K562 (cell line): ENCODE measurements around the gene CENPE. TPM values are rescaled to one million over a fixed set of nuclear protein-coding genes. Genes with fewer than 3 reads are reported as not detected.

Experiments used
- ATAC-seq: fragments of 200-7000 bp; cut with Tn5 transposase; 3 replicates; pipeline ENCODE4 v1.9.1; 2020; ENCODE audit warnings: moderate library complexity
- BruUV-seq: library from RNA; stranded (reverse); fragments of 400-500 nt; replicated peaks from 2 replicates; lab custom pipeline; 2021; lab: Mats Ljungman, UMichigan
- CTCF ChIA-PET: fragments of 300-600 bp; formaldehyde crosslinking; extraction: SDS; loops from one replicate; lab custom pipeline; 2021; ENCODE audit warnings: low intra/inter-chr PET ratio; lab: Yijun Ruan, JAX
- POLR2A ChIA-PET: fragments of 300-600, 350-650 bp; sonication (Branson Sonifier 250); formaldehyde crosslinking; extraction: SDS; loops from one replicate; lab custom pipeline; 2021; ENCODE audit warnings: antibody characterized with exemption, inconsistent platforms; lab: Yijun Ruan, JAX
- DNase-seq, 4 experiments: peaks; one replicate each; pipeline versions ENCODE4 v3.0.0 to v3.0.0-alpha.2; 2011 to 2018; ENCODE audit warnings: low spot score in 3 of 4, mixed read lengths in 3 of 4; ENCODE audit errors: extremely low read depth in 1 of 4
- FAIRE-seq: peaks from 2 replicates; lab custom pipeline; 2011; peaks lifted over from hg19 to GRCh38; lab: Jason Lieb, UNC
- H2AFZ ChIP-seq: 2 replicates; pipeline ENCODE4 v1.6.0; 2011; ENCODE audit warnings: low read depth, low read length, control low read depth, inconsistent platforms
- H3K27ac ChIP-seq: fragments of 200-600 bp; 3 replicates; pipeline ENCODE4 v1.8.0; 2011; ENCODE audit warnings: low read depth, mild to moderate bottlenecking, control low read depth, inconsistent platforms, low read length, moderate library complexity, mixed read lengths; ENCODE audit errors: extremely low read depth
- H3K27me3 ChIP-seq, 2 experiments: fragments of 300-600 bp in 1 of 2; 2 replicates in 1 of 2; 3 replicates in 1 of 2; pipeline versions ENCODE4 v1.6.0 to v1.8.0; 2011; ENCODE audit warnings: inconsistent platforms in 2 of 2, low read length in 2 of 2, mild to moderate bottlenecking in 1 of 2, mixed read lengths in 1 of 2, moderate library complexity in 1 of 2; ENCODE audit not compliant: control insufficient read depth in 2 of 2, insufficient read depth in 2 of 2
- H3K36me3 ChIP-seq: fragments of 300-600 bp; 3 replicates; pipeline ENCODE4 v1.8.0; 2011; ENCODE audit warnings: mild to moderate bottlenecking, low read length, inconsistent platforms; ENCODE audit not compliant: control insufficient read depth, insufficient read depth
- H3K4me1 ChIP-seq, 2 experiments: fragments of 200-600 bp in 1 of 2; replicated peaks in 1 of 2; 2 replicates in 1 of 2; 3 replicates in 1 of 2; pipeline versions ENCODE4 v1.5.1 to v1.8.0; 2011; ENCODE audit warnings: inconsistent platforms in 2 of 2, low read length in 2 of 2, mild to moderate bottlenecking in 1 of 2, mixed read lengths in 1 of 2, moderate library complexity in 1 of 2; ENCODE audit not compliant: control insufficient read depth in 2 of 2, insufficient read depth in 2 of 2
- H3K4me2 ChIP-seq: 2 replicates; pipeline ENCODE4 v1.6.1; 2011; ENCODE audit warnings: low read length, control low read depth, inconsistent platforms, mixed read lengths; ENCODE audit not compliant: insufficient read depth
- H3K4me3 ChIP-seq: fragments of 200-600 bp; sonication (generic), shearing (Covaris generic); 2 replicates; pipeline ENCODE4 v1.5.1; 2016; ENCODE audit warnings: control low read depth, inconsistent platforms
- H3K79me2 ChIP-seq: fragments of 200-600 bp; 3 replicates; pipeline ENCODE4 v1.8.0; 2011; ENCODE audit warnings: low read length, inconsistent platforms; ENCODE audit not compliant: control insufficient read depth, insufficient read depth
- H3K9ac ChIP-seq, 2 experiments: 2 replicates each; pipeline versions ENCODE4 v1.6.0 to v1.6.1; 2011; ENCODE audit warnings: low read depth in 2 of 2, low read length in 2 of 2, control low read depth in 1 of 2, inconsistent platforms in 1 of 2, mild to moderate bottlenecking in 1 of 2, mixed read lengths in 1 of 2; ENCODE audit not compliant: insufficient read depth in 1 of 2
- H3K9me1 ChIP-seq: one replicate; pipeline ENCODE4 v1.6.0; 2011; ENCODE audit warnings: inconsistent platforms, mild to moderate bottlenecking, low read length, moderate library complexity; ENCODE audit not compliant: control insufficient read depth, insufficient read depth
- H3K9me3 ChIP-seq: replicated peaks from 2 replicates; pipeline ENCODE4 v1.5.1; 2011; ENCODE audit warnings: low read depth, low read length, inconsistent platforms; ENCODE audit not compliant: control insufficient read depth, insufficient read depth
- H4K20me1 ChIP-seq: replicated peaks from 2 replicates; pipeline ENCODE4 v1.6.1; 2011; ENCODE audit warnings: low read length, inconsistent platforms, mixed read lengths; ENCODE audit not compliant: control insufficient read depth, insufficient read depth
- BRCA1 ChIP-seq, 2 experiments: fragments of 450-650 bp in 1 of 2; sonication (generic) in 1 of 2; formaldehyde crosslinking in 1 of 2; IDR thresholded peaks; 2 replicates each; pipeline versions ENCODE4 v1.5.0 to v1.6.1; 2017 to 2020; ENCODE audit warnings: mild to moderate bottlenecking in 1 of 2, missing genetic modification reagents in 1 of 2
- CHD4 ChIP-seq: fragments of 200-600 bp; sonication (generic); IDR thresholded peaks from 3 replicates; pipeline ENCODE4 v1.6.1; 2012; ENCODE audit warnings: low read depth, mild to moderate bottlenecking, mixed read lengths, low read length, inconsistent platforms; ENCODE audit not compliant: insufficient read depth, insufficient replicate concordance, poor library complexity, severe bottlenecking
- CTBP1 ChIP-seq: fragments of 450-650 bp; IDR thresholded peaks from 2 replicates; pipeline ENCODE4 v1.6.1; 2016; ENCODE audit warnings: borderline replicate concordance
- CUX1 ChIP-seq: fragments of 200-800 bp; sonication (Bioruptor generic); IDR thresholded peaks from 2 replicates; pipeline ENCODE4 v1.6.1; 2016; ENCODE audit warnings: missing genetic modification characterization, missing compliant biosample characterization
- DNMT1 ChIP-seq: fragments of 450-650 bp; IDR thresholded peaks from 2 replicates; pipeline ENCODE4 v1.6.1; 2016; ENCODE audit warnings: antibody characterized with exemption, mild to moderate bottlenecking
- DPF2 ChIP-seq: fragments of 450-650 bp; IDR thresholded peaks from 2 replicates; pipeline ENCODE4 v1.6.1; 2016
- E2F1 ChIP-seq: sonication (generic); formaldehyde crosslinking; IDR thresholded peaks from 2 replicates; pipeline ENCODE4 v1.8.1; 2023; ENCODE audit warnings: mild to moderate bottlenecking, missing genetic modification reagents, moderate library complexity
- EHMT2 ChIP-seq: fragments of 450-650 bp; IDR thresholded peaks from 2 replicates; pipeline ENCODE4 v1.6.1; 2018; ENCODE audit warnings: antibody characterized with exemption
- FIP1L1 ChIP-seq: fragments of 200-400 bp; formaldehyde crosslinking; IDR thresholded peaks from 2 replicates; pipeline ENCODE4 v1.6.1; 2018; ENCODE audit warnings: mild to moderate bottlenecking, low read depth, low read length; ENCODE audit not compliant: poor library complexity, severe bottlenecking
- GABPA ChIP-seq: fragments of 200-800 bp; sonication (Bioruptor generic); conservative IDR thresholded peaks from 2 replicates; pipeline ENCODE4 v1.6.1; 2016; ENCODE audit warnings: low read depth, missing genetic modification characterization, missing compliant biosample characterization
- LARP7 ChIP-seq: fragments of 450-650 bp; IDR thresholded peaks from 2 replicates; pipeline ENCODE4 v1.6.1; 2016
- LCOR ChIP-seq: sonication (generic); formaldehyde crosslinking; IDR thresholded peaks from 2 replicates; pipeline ENCODE4 v1.8.0; 2022; ENCODE audit warnings: mild to moderate bottlenecking, missing genetic modification reagents
- MAFK ChIP-seq: IDR thresholded peaks from 2 replicates; pipeline ENCODE4 v1.6.1; 2011; ENCODE audit warnings: low read length, improper control_type of control experiment
- MCM7 ChIP-seq, 2 experiments: fragments of 450-650 bp; IDR thresholded peaks; 2 replicates each; pipeline ENCODE4 v1.6.1; 2016 to 2018
- SMC3 ChIP-seq: conservative IDR thresholded peaks from 2 replicates; pipeline ENCODE4 v1.6.1; 2011; ENCODE audit warnings: low read depth, low read length, improper control_type of control experiment; ENCODE audit not compliant: insufficient read depth
- SNRNP70 ChIP-seq: fragments of 200-400 bp; formaldehyde crosslinking; optimal IDR thresholded peaks from 2 replicates; pipeline ENCODE3; 2017; ENCODE audit warnings: low read depth, low read length
- ZNF282 ChIP-seq: sonication (generic); formaldehyde crosslinking; IDR thresholded peaks from 2 replicates; pipeline ENCODE4 v1.8.1; 2023; ENCODE audit warnings: missing genetic modification reagents
- ZNF695 ChIP-seq: fragments of 450-650 bp; formaldehyde crosslinking; IDR thresholded peaks from 2 replicates; pipeline ENCODE4 v1.4.0; 2020; ENCODE audit warnings: mild to moderate bottlenecking, moderate library complexity
- WGBS: fragments of 100-300 bp; shearing (Covaris generic); methylation state at CpG from one replicate; pipeline ENCODE4 v1.1.6; 2016; ENCODE audit warnings: low coverage, mixed read lengths; ENCODE audit not compliant: insufficient coverage; ENCODE audit errors: missing lambda C conversion rate; 5-methylcytosine and 5-hydroxymethylcytosine counted together
- in situ Hi-C: fragments of 300-500 bp; cut with MboI; formaldehyde crosslinking; loops from 4 replicates; pipeline ENCODE4 v1.15.0; 2018; ENCODE audit warnings: inconsistent platforms, mixed read lengths
- intact Hi-C: fragments of 100-400 bp; cut with micrococcal nuclease; formaldehyde crosslinking; loops from 2 replicates; pipeline ENCODE4 v1.14.2; 2022
- polyA plus RNA-seq, 8 experiments: library from polyadenylated mRNA; depleted of rRNA in 4 of 8; stranded (reverse) in 5 of 8; unstranded in 3 of 8; fragments of >200 nt; fragmentation: Nextera tagmentation in 2 of 8; fragmentation: Illumina TruSeq in 1 of 8; extraction: Ambion mirVana in 2 of 8; extraction: Trizol in 1 of 8; gene quantifications; 2 replicates each; pipeline versions ENCODE4 v1.2.1 to v1.2.3, GENCODE V29; 2011 to 2014; ENCODE audit warnings: inconsistent platforms in 1 of 8, missing spikeins in 1 of 8
- total RNA-seq, 7 experiments: library from RNA; depleted of rRNA in 6 of 7; stranded (reverse); fragments of >200 nt in 6 of 7; fragmentation: Illumina TruSeq in 2 of 7; extraction: Trizol in 2 of 7; gene quantifications; 2 replicates each; pipeline versions ENCODE4 v1.2.1 to v1.2.3, GENCODE V29; 2011 to 2021; ENCODE audit warnings: low replicate concordance in 1 of 7

The CENPE gene
- total and polyA plus RNA-seq, 9 of the 15 experiments (the other 6 are each of a cell fraction or from before 2014, with no cell fraction given), result 9.9 to 53.2 (median 27.4) TPM

- no peak for TF ChIP-seq ZNF282 (CRISPR knock-in tag)
- TF ChIP-seq MAFK, result no peak
- no peak for TF ChIP-seq SNRNP70
- no peak for TF ChIP-seq E2F1 (CRISPR knock-in tag)
- TF ChIP-seq EHMT2, result no peak
- TF ChIP-seq LCOR (CRISPR knock-in tag), result no peak
- no peak for TF ChIP-seq SMC3
- TF ChIP-seq BRCA1 (IDR thresholded peaks at IDR 0.05), result no peak
- no peak for TF ChIP-seq BRCA1 (CRISPR knock-in tag; IDR thresholded peaks at IDR 0.05)
These were observed 80.0 kb downstream of the CENPE start (continued) for GRCh38 chr4:103118166-103118565.

GRCh38 chr4:103111598-103111997, 86.5 kb downstream of the CENPE start:
- no peak overlapping the region for H3K27ac ChIP-seq
- ATAC-seq (no peak), FAIRE-seq (no peak), DNase-seq (no peak)
- intact Hi-C loops, result no loop called here
- BruUV-seq, result no TSS peak
- H3K36me3 ChIP-seq, result peaks cover 66% of the 10 kb centered on the region; the same call in 2 of the 3 replicates
- ChIA-PET POLR2A (no interaction called here), CTCF (no interaction called here)
- H3K9me3 ChIP-seq, result no peaks in the 10 kb centered on the region
- no peaks in the 10 kb centered on the region for H3K4me1 ChIP-seq
- no peak overlapping the region for H3K4me3 ChIP-seq
- in situ Hi-C loops, result no loop called here
- no peak overlapping the region for H3K9ac ChIP-seq
- no peaks in the 10 kb centered on the region for H3K9me1 ChIP-seq
- no peaks in the 10 kb centered on the region for H3K27me3 ChIP-seq
- H3K4me2 ChIP-seq, result no peak overlapping the region
- H3K79me2 ChIP-seq, result no peaks in the 10 kb centered on the region
- WGBS, result 100% methylated on average over 4 of the region's 4 CpGs
- no peaks in the 10 kb centered on the region for H4K20me1 ChIP-seq
- H2AFZ ChIP-seq, result no peak overlapping the region
- TF ChIP-seq GABPA (tag) (no peak), CTBP1 (no peak), CUX1 (no peak), ZNF695 (CRISPR knock-in tag) (no peak), DPF2 (no peak), MCM7 (IDR thresholded peaks at IDR 0.05) (no peak), CHD4 (no peak), LARP7 (no peak), FIP1L1 (no peak), DNMT1 (no peak)
